ENCODE data around the gene PHF23.
A peak's percentile ranks its signal among the peaks of the same experiment; 100 is the strongest.

PHF23 gene

GRCh38 chr17:7237761-7238419 lies 1.4 kb downstream of the PHF23 start:
- peak; percentile 80 to 85 for DNase-seq (ENCODE audit: low read depth in 2 of 2)

GRCh38 chr17:7237266-7237760 lies 1.9 kb downstream of the PHF23 start:
- DNase-seq (ENCODE audit: low read depth in 2 of 2) = no peak

GRCh38 chr17:7236808-7237207 lies 2.4 kb downstream of the PHF23 start:
- DNase-seq (ENCODE audit: low read depth in 2 of 2) = no peak

GRCh38 chr17:7235693-7236665 lies 3.3 kb downstream of the PHF23 start:
- DNase-seq (ENCODE audit: low read depth in 2 of 2) = no peak

- peak; percentile 91 to 94 for DNase-seq (ENCODE audit: low read depth in 2 of 2)
Measured at GRCh38 chr17:7234083-7234951, 4.9 kb downstream of the PHF23 start, which contains the start of gene DVL2. Gene DVL2, minus strand, starts transcription at chr17:7234517. Its CDS starts 255 bp downstream, at chr17:7234262.

GRCh38 chr17:7233701-7234082 lies 5.6 kb downstream of the PHF23 start:
- DNase-seq (ENCODE audit: low read depth in 2 of 2) = no peak

- DNase-seq (ENCODE audit: low read depth in 2 of 2) = no peak
Measured at GRCh38 chr17:7232114-7232513, 7.1 kb downstream of the PHF23 start.

GRCh38 chr17:7229504-7229903 lies 9.8 kb downstream of the PHF23 start:
- DNase-seq (ENCODE audit: low read depth in 2 of 2) = no peak

GRCh38 chr17:7228920-7229319 lies 10.3 kb downstream of the PHF23 start:
- DNase-seq (ENCODE audit: low read depth in 2 of 2) = no peak

GRCh38 chr17:7226721-7227710 lies 12.2 kb downstream of the PHF23 start:
- DNase-seq (ENCODE audit: low read depth in 2 of 2) = no peak

- no peak for DNase-seq (ENCODE audit: low read depth in 2 of 2)
Measured at GRCh38 chr17:7225711-7226331, 13.4 kb downstream of the PHF23 start.

- no peak for DNase-seq (ENCODE audit: low read depth in 2 of 2)
Measured at GRCh38 chr17:7224661-7225111, 14.6 kb downstream of the PHF23 start.

GRCh38 chr17:7224110-7224509 lies 15.1 kb downstream of the PHF23 start:
- DNase-seq (ENCODE audit: low read depth in 2 of 2) = no peak

- DNase-seq (ENCODE audit: low read depth in 2 of 2) = no peak
Measured at GRCh38 chr17:7223375-7223774, 15.9 kb downstream of the PHF23 start.

GRCh38 chr17:7222972-7223292 lies 16.3 kb downstream of the PHF23 start:
- no peak for DNase-seq (ENCODE audit: low read depth in 2 of 2)

- DNase-seq (ENCODE audit: low read depth in 2 of 2) = no peak
Measured at GRCh38 chr17:7222093-7222971, 16.9 kb downstream of the PHF23 start.

GRCh38 chr17:7221278-7222092 lies 17.8 kb downstream of the PHF23 start:
- DNase-seq (ENCODE audit: low read depth in 2 of 2) = no peak

GRCh38 chr17:7220593-7221277 lies 18.5 kb downstream of the PHF23 start:
- DNase-seq (ENCODE audit: low read depth in 2 of 2) = no peak
